Brain microvascular endothelial cell (primary cell): ENCODE data around the gene HSPB6.

ENCODE experiments used
- DNase-seq: peaks from one replicate; pipeline ENCODE4 v3.0.0-alpha.2; 2020
- H3K27ac ChIP-seq: fragments of 250-450 bp; sonication (Bioruptor Pico); 2 replicates; pipeline ENCODE4 v1.5.1; 2020; ENCODE audit warnings: mild to moderate bottlenecking, moderate library complexity
- H3K27me3 ChIP-seq: fragments of 250-450 bp; sonication (Bioruptor Pico); replicated peaks from 2 replicates; pipeline ENCODE4 v1.5.1; 2020; ENCODE audit warnings: mild to moderate bottlenecking
- H3K36me3 ChIP-seq: fragments of 250-450 bp; sonication (Bioruptor Pico); replicated peaks from 2 replicates; pipeline ENCODE4 v1.5.1; 2020; ENCODE audit warnings: mild to moderate bottlenecking
- H3K4me3 ChIP-seq: 2 replicates; pipeline ENCODE4 v1.5.1; 2011; ENCODE audit warnings: low read depth, mild to moderate bottlenecking, control low read depth, low read length, moderate library complexity
- CTCF ChIP-seq: IDR thresholded peaks from 2 replicates; pipeline ENCODE4 v1.5.1; 2011; ENCODE audit warnings: low read depth, mild to moderate bottlenecking, moderate library complexity, low read length, control low read depth, inconsistent platforms; ENCODE audit errors: missing control alignments
- in situ Hi-C: cut with HindIII; loops from 2 replicates; pipeline ENCODE4 v1.10.0; 2017; ENCODE audit warnings: low sequenced_read_pairs, low pct_ligation_motif_present

Gene HSPB6

GRCh38 chr19:35768082-35768421 lies 11.2 kb upstream of the HSPB6 start:
- in situ Hi-C loops = no loop called here

GRCh38 chr19:35767288-35768081 lies 10.7 kb upstream of the HSPB6 start:
- H3K4me3 ChIP-seq = no peak overlapping the region
- no peak for DNase-seq
- in situ Hi-C loops = no loop called here
- H3K27me3 ChIP-seq = no peaks in the 10 kb centered on the region
- TF ChIP-seq CTCF = no peak
- H3K36me3 ChIP-seq = peaks cover 18% of the 10 kb centered on the region
- H3K27ac ChIP-seq = no peak overlapping the region

More at GRCh38 chr19:35768082-35768421, 11.2 kb upstream of the HSPB6 start:
- H3K4me3 ChIP-seq = no peak overlapping the region
- H3K27ac ChIP-seq = no peak overlapping the region
- no peaks in the 10 kb centered on the region for H3K27me3 ChIP-seq
- H3K36me3 ChIP-seq = peaks cover 18% of the 10 kb centered on the region
- TF ChIP-seq CTCF = no peak
- DNase-seq = no peak

- DNase-seq = no peak
- Histone ChIP-seq H3K4me3 (no peak overlapping the region), H3K36me3 (peaks cover 23% of the 10 kb centered on the region), H3K27ac (no peak overlapping the region), H3K27me3 (no peaks in the 10 kb centered on the region)
- TF ChIP-seq CTCF = no peak
- in situ Hi-C loops = no loop called here
Measured at GRCh38 chr19:35766571-35767104, 9.8 kb upstream of the HSPB6 start.

- Histone ChIP-seq H3K27ac (no peak overlapping the region), H3K27me3 (no peaks in the 10 kb centered on the region), H3K4me3 (no peak overlapping the region), H3K36me3 (peaks cover 27% of the 10 kb centered on the region)
- in situ Hi-C loops = no loop called here
- TF ChIP-seq CTCF = no peak
- DNase-seq = no peak
Measured at GRCh38 chr19:35764432-35765315, 7.8 kb upstream of the HSPB6 start.

GRCh38 chr19:35760711-35761349 lies 4.0 kb upstream of the HSPB6 start:
- H3K36me3 ChIP-seq = peaks cover 20% of the 10 kb centered on the region
- in situ Hi-C loops = no loop called here
- H3K4me3 ChIP-seq = no peak overlapping the region
- no peak for DNase-seq
- H3K27ac ChIP-seq = no peak overlapping the region
- TF ChIP-seq CTCF = no peak
- H3K27me3 ChIP-seq = no peaks in the 10 kb centered on the region
